ENCODE data around the gene ZBED2.
"Not testable (repeated sequence)": the region's sequence is repeated elsewhere in the genome, so short reads cannot be mapped to it uniquely, and the experiment has no call there.

DNA sequence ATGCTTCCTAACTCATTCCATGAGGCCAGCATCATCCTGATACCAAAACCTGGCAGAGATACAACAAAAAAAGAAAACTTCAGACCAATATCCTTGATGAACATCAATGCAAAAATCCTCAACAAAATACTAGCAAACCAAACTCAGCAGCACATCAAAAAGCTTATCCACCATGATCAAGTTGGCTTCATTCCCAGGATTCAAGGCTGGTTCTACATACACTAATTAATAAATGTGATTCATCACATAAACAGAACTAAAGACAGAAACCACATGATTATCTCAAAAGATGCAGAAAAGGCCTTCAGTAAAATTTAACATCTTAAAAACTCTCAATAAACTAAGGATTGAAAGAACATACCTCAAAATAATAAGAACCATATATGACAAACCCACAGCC, 35.5 kb upstream of the ZBED2 start:
- not testable (repeated sequence) for TF ChIP-seq POLR2A (IDR thresholded peaks at IDR 0.05)
- TF ChIP-seq, protein P1, sequence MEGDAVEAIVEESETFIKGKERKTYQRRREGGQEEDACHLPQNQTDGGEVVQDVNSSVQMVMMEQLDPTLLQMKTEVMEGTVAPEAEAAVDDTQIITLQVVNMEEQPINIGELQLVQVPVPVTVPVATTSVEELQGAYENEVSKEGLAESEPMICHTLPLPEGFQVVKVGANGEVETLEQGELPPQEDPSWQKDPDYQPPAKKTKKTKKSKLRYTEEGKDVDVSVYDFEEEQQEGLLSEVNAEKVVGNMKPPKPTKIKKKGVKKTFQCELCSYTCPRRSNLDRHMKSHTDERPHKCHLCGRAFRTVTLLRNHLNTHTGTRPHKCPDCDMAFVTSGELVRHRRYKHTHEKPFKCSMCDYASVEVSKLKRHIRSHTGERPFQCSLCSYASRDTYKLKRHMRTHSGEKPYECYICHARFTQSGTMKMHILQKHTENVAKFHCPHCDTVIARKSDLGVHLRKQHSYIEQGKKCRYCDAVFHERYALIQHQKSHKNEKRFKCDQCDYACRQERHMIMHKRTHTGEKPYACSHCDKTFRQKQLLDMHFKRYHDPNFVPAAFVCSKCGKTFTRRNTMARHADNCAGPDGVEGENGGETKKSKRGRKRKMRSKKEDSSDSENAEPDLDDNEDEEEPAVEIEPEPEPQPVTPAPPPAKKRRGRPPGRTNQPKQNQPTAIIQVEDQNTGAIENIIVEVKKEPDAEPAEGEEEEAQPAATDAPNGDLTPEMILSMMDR (IDR thresholded peaks at IDR 0.05): not testable (repeated sequence)

Data from heart left ventricle (tissue), 13 donors.